Breast epithelium (tissue), 3 donors: ENCODE data around the gene CEP57L1.

ENCODE experiments used
- POLR2A ChIP-seq: fragments of 450-650 bp; IDR thresholded peaks from one replicate; pipeline ENCODE4 v1.6.1; 2016; ENCODE audit warnings: antibody characterized with exemption, mild to moderate bottlenecking, moderate library complexity
- POLR2AphosphoS5 ChIP-seq, 3 donors: sonication (generic); formaldehyde crosslinking; IDR thresholded peaks; one replicate each; pipeline ENCODE4 v1.6.1; 2017; ENCODE audit warnings: antibody characterized with exemption in 3 of 3
- TF ChIP-seq, protein P1 (sequence below), 3 donors: fragments of 450-650 bp; IDR thresholded peaks; one replicate each; pipeline ENCODE4 v1.5.1; 2016 to 2017; ENCODE audit warnings: antibody characterized with exemption in 3 of 3, mild to moderate bottlenecking in 3 of 3, moderate library complexity in 3 of 3

- TF ChIP-seq, protein P1, sequence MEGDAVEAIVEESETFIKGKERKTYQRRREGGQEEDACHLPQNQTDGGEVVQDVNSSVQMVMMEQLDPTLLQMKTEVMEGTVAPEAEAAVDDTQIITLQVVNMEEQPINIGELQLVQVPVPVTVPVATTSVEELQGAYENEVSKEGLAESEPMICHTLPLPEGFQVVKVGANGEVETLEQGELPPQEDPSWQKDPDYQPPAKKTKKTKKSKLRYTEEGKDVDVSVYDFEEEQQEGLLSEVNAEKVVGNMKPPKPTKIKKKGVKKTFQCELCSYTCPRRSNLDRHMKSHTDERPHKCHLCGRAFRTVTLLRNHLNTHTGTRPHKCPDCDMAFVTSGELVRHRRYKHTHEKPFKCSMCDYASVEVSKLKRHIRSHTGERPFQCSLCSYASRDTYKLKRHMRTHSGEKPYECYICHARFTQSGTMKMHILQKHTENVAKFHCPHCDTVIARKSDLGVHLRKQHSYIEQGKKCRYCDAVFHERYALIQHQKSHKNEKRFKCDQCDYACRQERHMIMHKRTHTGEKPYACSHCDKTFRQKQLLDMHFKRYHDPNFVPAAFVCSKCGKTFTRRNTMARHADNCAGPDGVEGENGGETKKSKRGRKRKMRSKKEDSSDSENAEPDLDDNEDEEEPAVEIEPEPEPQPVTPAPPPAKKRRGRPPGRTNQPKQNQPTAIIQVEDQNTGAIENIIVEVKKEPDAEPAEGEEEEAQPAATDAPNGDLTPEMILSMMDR (IDR thresholded peaks at IDR 0.05): no peak
- no peak for TF ChIP-seq POLR2AphosphoS5 (IDR thresholded peaks at IDR 0.05)
- no peak for TF ChIP-seq POLR2A
These were observed 9.2 kb downstream of the CEP57L1 start for GRCh38 chr6:109104512-109104911.
